ENCODE results near the gene C1orf21.

The C1orf21 gene

DNA sequence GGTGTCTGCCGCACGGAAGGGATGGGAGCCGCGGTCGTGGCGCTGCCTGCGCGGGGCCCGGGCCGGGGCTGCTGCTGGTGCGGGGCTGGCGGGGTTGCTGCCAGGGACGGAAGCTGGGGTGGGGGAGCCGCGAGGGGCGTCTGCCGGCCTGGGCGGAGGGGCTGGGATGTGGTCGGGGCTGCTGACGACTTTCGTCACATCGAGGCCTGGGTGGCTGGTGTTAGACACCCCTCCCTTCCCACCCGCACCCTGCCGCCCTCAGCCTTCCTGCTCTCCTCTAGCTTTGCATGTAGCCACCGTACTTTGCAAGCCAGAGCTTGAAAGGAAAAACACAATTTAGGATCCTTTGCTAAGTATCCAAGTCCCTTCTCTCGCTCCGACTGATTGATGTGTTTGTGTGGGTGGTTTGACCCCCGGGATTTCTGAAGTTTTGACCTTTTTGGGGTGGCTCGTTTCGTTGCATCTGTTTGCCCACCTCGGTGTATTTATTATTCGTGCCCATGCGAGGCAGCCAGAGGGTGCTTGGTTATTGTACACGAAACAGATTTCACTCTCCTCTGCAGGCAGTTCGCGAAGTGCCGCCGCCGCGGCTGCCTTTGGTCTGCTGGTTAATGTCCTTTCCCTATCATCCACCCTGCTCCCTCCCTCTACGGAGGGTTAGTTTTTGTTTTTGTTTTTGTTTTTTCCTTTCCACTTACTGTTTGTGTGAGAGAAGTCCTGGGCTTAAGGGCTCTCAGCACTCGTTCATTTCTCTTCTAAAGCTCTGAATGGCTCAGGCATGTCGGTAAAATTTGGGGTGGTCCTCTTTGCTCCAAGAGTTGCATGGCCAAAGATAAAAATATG lies 868 bp downstream of the C1orf21 start:
- no peak for DNase-seq

DNA sequence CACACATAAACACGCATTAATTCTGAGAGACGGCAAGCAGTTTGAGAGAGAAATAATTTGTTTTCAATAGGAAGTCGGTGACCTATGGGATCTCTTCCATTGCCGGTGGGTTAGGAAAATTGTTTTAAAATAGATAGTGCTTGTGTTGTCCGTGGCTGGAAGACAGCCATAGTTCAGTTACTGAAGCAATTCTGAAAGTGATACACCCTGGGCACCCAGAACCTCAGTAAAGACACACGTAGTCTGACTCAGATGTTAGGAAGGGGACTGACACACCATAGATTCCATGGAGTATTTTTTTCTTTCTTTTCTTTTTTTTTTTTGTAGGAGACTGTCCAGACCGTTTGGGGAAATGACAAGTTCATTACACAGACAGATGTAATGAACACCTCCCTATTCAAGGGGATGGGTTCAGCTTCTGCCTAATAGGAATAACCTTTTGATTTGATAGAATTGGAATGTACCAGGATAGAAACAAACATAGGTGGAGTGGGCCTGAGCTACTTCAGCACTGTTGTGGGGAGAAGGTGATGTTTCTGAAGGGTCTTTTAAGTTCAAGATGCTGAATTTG lies 1.6 kb downstream of the C1orf21 start:
- DNase-seq, result no peak

DNA sequence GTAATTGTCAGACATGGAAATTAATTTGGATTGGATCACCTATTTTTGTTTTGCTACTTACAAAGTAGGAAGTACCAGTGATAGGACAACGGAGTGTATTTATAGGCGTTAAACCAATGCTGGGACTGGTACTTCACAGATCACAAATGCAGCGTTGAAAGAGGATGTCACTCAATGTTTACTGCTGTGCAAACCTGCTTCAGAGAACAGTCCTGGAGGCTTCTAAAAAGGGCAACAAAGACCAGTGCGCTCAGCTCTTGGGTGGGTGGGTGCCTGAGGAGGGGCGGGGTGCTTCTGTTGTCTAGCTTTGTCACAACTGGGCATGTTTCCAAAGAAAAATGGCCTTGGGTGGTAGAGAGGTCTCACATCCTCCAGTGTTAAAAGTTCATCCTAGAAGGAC lies 2.1 kb downstream of the C1orf21 start:
- no peak for DNase-seq

DNA sequence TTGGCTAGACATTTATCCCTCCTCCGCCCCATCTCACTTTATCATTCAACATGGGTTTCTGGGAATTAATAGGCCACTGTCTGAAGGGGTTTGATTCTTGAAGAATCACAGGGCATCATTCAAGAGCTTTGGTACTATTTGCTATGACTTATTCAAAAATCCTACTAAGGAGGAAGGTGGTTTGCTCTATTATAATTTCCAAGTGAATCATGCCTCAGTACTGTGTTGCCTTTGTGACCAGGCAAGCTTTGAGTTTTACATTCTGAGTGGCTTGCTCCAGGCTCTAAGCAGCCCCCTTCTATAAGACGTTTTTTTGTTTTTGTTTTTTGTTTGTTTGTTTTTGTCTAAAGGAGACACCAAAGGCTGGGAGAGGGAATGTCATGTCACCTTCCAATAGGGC lies 2.6 kb downstream of the C1orf21 start:
- no peak for DNase-seq

DNA sequence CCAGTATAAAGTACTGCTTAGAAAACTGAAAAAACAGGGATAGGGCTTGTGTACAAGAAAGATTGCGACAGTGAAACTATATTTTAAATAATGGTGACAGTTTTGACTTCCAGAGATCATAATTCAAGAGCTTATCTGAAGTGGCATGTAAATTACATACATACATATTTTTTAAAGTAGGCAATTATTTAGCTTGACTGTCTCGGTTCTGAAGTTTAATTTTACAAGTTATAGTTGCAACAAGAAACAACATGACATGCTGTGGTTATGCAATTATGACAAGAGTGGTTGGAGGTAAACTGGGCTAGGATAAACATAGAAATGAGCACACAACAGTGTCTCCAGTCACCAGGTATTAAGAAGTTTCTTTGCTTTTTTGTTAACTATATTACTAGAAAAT lies 4.1 kb downstream of the C1orf21 start:
- no peak for DNase-seq

DNA sequence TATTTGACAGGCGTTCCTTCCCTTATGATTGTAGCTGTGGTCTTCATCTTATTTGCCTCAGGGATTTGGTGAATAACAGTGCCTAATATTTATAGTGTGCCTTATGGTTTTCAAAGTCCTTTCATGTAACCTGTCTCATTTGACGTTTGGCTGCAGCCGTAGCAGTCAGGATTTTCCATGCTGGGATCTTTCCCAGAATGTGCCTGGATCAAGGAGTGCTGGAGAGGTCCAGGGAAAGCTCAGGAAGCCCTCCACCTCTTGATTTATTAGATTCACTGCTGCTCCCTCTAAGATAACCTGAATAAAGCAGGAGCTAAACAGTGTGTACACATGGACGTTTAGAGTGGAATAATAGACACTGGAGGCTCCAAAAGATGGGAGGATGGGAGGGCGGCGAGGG lies 5.2 kb downstream of the C1orf21 start:
- no peak for DNase-seq

DNA sequence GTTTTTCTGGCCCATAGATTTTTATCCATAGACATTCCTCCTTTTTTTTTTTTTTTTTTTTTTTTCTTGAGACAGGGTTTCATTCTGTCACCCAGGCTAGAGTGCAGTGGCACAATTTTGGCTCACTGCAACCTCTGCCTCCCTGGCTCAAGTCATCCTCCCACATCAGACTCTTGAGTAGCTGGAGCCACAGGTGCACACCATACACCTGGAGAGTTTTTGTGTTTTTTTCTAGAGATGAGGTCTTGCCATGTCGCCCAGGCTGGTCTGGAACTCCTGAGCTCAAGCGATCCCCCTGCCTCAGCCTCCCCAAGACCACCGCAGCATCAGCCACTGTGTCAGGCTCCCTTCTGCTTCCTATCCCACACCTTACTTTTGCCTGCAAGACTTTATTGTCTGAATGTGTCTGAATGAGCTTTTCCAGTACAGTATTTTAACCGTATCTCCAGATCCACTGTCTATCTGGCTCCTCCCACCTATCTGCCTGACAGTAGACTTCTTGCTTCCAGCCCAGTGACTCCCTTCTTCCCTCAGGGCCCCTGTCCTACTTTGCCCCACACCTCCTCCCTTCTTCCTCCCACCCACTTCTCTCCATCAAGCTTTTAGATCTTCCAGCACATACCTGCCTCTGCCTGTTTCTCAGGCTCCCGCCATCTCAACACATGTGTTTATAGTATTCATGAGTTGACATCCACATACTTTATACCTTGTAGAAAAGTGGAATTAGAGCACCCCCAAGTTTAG lies 6.1 kb downstream of the C1orf21 start:
- no peak for DNase-seq

DNA sequence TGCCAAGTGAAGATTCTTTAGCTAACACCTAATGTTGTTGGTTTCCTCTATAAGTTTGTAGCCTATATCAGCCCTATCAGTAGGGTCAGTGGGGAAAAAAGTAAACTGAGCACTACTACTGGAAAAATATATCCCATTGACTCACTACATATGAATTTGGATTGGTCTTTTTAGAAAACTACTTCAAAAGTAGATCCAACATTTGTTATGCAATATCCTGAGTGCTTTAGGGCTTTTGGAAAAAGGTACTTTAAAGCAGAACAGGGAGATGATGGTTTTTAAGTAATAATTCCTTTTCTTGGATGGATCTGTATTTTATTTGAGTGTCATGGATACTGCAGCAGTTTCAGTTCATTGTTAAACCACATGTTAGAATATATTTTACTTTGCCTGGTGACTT lies 7.1 kb downstream of the C1orf21 start:
- no peak for DNase-seq

DNA sequence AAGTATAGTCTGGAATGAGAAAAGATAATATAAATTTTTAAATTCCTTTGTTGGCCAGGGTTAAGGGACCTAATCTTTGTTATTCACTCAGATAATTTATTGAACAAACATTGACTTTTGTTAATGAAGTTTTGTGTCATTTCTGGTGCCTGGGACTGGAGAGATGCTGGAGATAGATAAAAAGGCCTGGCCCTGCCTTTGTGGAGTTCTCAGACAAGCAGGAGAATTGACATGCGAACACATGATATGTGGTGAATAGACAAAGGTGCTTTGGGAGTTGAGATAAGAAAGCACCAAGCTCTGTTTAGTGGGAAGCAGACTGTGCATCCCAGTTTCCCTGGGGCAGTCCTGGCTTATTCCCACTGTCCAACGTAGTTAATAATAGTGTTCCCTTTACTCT lies 8.5 kb downstream of the C1orf21 start:
- no peak for DNase-seq

DNA sequence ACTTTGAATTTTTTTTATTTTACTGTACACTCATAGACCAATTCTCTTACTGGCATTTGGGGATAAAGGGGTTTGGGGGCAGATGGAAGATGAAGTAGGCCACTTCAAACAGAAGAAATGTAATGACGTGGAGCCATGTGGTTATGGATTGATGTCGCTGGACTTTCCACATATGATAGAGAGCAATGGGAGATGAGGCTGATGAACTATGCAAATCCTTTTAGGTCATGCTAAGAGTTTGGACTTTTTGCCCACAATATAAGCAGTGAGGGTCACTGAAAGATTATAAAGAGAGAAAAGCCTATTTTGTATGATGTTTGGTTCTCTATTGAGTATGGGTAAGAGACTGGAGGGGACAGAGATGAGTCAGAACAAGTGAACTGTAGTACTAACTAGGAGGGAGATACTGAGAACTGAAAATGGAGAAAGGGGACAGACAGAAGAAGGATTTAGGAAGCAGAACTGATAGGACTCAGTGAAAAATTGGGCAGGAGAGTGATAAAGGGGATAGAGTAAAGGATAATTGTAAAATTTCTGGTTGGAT lies 9.2 kb downstream of the C1orf21 start:
- no peak for DNase-seq

DNA sequence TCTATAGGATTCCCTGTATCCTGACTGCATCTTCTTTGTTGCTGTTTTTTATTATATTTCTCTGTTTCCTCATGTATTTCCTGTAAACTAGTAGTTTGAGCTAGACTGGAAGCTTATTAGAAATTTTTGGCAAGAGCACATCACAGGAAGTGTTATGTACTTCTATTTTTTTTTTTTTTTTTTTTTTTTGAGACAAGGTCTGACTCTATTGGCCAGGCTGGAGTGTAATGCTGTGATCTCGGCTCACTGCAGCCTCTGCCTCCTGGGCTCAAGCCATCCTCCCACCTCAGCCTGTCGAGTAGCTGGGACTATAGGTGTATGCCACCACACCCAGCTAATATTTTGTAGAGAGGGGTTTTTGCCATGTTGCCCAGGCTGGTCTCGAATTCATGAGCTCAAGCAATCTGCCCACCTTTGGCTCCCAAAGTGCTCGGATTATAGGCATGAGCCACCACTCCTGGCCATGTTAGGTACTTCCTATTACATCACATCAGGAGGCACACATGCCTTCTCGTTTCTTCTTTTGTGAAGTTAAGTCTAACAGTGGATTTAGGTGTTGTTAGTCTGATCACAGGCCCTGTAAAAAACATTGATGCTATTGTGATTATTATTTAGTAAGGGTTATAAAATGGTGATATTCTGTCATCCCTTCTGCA lies 12.5 kb downstream of the C1orf21 start:
- DNase-seq, result no peak

DNA sequence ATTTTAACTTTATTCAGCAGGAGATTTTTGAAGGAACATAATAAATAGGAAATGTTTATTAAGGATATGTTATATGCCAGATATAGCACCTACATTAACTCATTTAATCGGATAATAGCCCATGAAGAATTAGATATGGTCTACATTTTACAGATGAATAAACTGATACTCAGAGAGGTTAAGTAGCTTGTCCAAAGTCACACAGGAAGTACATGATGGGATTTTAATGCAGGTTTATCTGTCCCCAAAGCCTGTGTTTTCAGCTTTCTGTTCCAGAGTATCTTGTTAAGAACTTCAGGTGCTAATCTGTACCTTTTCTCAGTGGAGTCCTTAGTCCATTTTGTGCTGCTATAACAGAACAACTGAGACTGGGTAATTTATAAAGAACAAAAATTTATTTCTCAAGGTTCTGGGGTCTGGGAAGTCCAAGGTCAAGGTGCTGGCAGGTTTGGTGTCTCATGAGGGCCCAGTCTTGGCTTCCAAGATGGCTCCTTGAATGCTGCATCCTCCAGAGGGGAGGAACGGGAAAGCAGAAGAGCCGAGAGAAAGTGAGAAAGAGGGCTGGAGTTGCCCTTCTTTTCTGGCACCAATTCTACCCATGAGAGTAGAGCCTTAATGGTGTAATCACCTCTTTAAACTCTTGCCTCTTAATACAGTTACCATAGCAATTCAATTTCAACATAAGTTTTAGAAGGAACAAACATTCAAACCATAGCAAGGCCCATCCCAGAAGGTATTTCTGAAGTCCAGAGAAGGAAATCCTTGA lies 17.3 kb downstream of the C1orf21 start:
- DNase-seq, result no peak

DNA sequence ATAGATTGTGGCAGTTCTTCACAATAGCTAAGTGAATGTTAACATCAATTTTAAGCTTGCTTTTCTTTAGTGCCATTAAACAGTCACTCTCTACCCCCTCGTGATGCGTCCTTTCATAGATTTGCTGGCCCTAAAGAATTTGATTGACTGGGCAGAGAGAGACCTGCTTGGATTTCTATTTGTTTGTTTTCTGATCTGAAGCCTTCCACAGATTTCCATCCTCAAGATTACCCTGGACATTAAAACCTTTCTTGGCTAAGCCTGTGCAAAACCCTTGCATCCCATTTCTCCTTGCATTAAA lies 17.8 kb downstream of the C1orf21 start:
- DNase-seq, result no peak

DNA sequence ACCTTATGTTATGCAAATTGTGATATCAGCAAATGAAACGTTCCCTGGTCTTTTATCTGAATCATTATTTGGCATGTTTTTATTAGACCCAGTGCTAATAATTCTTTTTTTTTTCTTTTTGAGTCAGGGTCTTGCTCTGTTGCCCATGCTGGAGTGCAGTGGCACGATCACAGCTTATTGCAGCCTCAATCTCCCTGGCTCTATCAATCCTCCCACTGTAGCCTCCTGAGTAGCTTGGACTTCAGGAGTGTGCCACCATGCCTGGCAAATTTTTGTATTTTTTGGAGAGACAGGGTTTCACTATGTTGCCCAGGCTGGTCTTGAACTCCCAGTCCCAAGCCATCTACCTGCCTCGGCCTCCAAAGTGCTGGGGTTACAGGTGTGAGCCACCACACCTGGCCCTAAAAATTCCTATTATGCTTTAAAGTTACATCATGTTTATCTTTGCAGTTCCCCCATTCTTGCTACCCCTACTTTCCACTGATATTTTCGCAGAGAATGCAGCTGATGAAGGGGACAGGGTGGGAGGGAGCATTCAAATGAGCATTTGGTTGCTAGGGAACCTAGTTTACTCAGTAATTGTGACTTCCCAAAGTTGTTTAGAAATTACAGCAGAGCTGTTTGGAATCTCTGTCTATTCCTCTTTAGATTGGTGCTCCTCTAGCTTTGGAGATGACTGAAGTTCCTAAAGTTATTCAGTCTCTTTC lies 18.4 kb downstream of the C1orf21 start:
- no peak for DNase-seq

DNA sequence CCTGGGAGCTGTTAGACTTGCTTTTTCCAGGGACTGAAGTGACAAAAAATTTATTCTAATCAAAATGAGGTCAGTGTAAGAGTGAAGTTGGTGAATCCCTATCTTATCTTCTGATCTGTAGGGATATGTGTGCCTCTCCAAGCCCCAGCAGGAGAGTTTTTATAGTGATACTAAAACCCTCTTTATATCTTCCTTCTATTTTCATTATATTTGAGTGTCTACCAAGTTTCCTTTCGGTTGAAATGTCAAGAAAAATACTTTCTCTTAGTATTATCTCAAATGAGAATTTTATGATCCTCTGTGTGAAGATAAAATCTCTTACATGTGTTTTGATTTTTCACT lies 18.9 kb downstream of the C1orf21 start:
- DNase-seq, result no peak

DNA sequence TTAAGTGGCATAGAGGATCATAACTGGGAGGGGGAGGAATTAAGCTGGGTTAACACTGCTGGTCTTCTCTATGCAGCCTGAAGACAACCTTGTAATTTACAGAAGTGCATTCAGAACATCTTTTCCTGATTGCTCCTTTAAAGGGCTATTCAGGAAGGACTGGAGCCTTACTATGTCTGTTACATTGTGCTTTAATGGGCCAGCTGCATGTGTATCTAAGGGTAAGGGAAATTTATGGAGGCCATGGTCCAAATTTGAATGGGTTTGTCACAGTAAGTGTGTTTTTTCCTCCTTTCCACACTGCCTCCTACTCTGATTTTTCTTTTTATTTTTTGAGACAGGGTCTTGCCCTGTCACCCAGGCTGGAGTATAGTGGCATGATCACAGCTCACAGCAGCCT lies 19.6 kb downstream of the C1orf21 start:
- no peak for DNase-seq

DNA sequence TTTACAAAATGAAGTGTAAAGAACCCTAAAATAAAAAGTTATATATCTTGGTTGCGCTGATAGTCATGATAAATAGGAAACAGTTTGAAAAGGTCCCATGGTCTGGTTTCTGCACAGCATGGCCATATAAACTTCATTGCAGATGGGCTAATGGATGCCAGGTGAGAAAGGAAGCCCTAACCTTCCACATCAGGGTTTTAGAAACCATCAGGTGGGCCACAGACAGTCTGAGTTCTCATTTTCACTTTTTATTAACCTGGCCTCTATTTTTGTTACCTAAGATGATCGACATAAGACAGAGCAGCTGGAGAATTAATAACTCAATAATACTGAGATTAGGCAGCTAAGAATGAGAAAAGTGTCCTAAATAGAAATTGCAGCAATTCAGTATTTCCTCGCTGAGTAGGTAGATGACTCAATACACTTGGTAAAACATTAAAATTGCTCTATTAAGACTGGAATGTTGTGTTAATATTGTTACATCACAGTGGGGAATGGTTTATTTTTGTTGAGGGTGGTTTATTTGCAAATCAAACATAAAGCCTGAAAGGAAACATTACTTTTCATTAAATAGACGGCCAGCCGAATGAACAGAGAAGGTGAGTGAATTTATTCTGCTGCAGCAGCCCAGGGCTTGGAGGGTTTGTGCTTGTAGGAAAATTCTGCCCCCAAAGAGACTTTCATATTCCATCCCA lies 21.1 kb downstream of the C1orf21 start:
- no peak for DNase-seq

DNA sequence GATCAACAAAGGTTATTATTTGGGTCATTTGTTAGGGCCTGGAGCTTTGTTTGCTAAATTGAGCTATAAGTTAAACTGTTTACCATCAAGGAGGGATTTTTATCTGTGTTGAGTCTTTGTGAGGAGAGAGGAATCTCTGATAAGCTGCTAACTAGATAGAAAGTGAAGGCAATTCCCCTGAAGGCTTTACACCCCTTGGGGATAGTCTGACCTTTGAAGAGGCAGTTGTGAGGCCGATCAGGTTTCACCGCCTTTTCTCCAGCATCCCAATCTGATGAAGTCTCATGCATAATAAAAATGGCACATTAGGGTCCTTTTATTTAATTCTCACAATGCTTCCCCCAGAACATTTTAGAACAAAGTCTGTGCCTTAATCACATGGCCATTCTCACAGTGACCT lies 21.8 kb downstream of the C1orf21 start:
- no peak for DNase-seq

DNA sequence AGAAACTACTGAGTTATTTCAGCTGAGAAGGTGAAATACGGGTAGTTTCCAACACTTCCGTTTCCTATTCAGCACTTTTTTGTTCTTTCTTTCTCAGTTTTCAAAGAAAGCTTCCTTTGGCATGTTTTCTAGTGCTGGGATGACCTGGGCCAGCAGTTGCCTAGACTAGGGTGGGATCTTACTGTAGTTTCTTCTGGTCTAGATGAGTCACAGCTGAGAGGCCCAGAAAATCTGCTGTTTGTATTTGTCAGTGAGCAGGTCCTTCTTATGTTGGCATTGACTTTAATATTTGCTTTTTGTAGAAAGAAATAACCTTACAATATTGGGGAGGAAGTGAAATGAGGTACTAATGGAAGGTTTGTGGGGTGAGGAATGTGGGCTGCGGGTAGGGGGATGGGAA lies 22.2 kb downstream of the C1orf21 start:
- DNase-seq, result no peak

DNA sequence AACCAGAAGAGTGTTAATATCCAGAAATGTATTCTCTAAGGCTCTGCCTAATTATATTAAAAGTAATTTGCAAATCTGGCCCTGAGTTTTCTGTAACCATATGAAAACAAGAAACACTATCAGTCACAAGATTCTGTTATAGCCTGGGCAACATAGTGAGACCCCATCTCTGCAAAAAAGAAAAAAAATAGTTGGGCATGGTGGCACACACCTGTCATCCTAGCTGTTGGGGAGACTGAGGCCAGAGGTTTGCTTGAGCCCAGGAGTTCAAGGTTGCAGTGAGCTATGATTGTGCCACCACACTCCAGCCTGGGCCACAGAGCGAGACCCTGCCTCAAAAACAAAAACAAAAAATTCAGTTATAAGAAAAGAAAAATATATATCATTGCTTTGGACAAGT lies 25.6 kb downstream of the C1orf21 start:
- DNase-seq, result no peak

DNA sequence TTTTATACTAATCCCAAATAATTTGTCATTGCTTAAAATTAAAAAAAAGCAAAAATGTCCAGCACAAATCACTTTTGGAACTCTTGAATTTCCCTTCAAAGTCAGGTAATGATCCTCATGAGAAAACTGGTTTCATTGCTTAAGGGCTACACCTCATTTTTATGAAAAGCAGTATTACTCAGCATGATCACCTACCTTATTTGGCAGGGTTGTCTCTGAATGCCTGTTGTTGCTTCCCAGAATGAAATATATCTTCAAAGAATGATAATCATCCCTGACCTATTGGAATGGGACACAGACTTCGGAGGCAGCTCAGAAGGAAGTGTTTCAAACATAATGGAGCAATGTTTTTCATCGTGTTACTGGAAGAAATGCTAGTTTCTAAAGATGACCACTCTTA lies 29.7 kb downstream of the C1orf21 start:
- no peak for DNase-seq

DNA sequence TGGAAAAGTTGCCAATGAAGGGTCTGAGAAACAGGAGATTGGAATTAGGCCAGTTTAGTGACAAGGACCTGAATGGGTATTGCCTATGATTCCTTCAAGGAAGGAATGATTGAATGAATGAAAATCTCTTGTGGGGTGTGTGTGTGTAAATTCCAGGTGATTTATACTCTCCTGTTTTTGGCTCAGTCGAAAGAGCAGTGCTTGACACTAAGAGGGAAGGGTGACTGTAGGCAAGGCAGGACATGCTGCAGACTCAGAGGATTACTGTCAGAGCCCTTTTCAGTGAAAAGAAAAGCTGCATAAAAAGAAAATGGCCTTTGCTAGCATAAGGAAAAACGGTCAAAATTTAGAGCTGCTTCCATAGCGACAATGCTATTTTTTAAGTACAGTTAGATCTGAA lies 30.1 kb downstream of the C1orf21 start:
- DNase-seq, result no peak

Data from NCI-H187 treated with DMSO at 0.1 percent for 48 hours (cell line).